HG03460 (cell line): ENCODE measurements around the gene NAGPA.
"Not testable (repeated sequence)": the region's sequence is repeated elsewhere in the genome, so short reads cannot be mapped to it uniquely, and the experiment has no call there.

Source experiments
- ATAC-seq: cut with Tn5 transposase; IDR thresholded peaks from one replicate; pipeline ENCODE4 v1.9.1; 2021; ENCODE audit not compliant: unreplicated experiment

NAGPA gene

GRCh38 chr16:5033256-5034166 lies at the start of gene NAGPA:
NAGPA (minus strand) TSS chr16:5033935; CDS start chr16:5033914, 21 bp downstream.
- ATAC-seq, result peak; percentile 90

- not testable (repeated sequence) for ATAC-seq
These were observed 47.3 kb upstream of the NAGPA start for GRCh38 chr16:5080996-5081395.

- ATAC-seq, result not testable (repeated sequence)
These were observed 46.7 kb upstream of the NAGPA start for GRCh38 chr16:5080461-5080860.

- ATAC-seq, result no peak
These were observed 44.9 kb upstream of the NAGPA start for GRCh38 chr16:5078626-5079025.

- no peak for ATAC-seq
These were observed 43.6 kb upstream of the NAGPA start for GRCh38 chr16:5077304-5077703.

- no peak for ATAC-seq
These were observed 41.9 kb upstream of the NAGPA start for GRCh38 chr16:5075637-5076036.

- ATAC-seq, result not testable (repeated sequence)
These were observed 40.0 kb upstream of the NAGPA start for GRCh38 chr16:5073771-5074170.

- ATAC-seq, result no peak
These were observed 39.5 kb upstream of the NAGPA start for GRCh38 chr16:5073279-5073629.

GRCh38 chr16:5072334-5073278 lies 38.9 kb upstream of the NAGPA start:
- peak; percentile 13 for ATAC-seq

GRCh38 chr16:5071681-5072333 lies 38.1 kb upstream of the NAGPA start, which contains the start of gene ALG1:
ALG1 (plus strand) TSS chr16:5071843; CDS start chr16:5071850, 7 bp downstream.
- ATAC-seq, result peak; percentile 81

GRCh38 chr16:5071341-5071680 lies 37.6 kb upstream of the NAGPA start:
- no peak for ATAC-seq

- no peak for ATAC-seq
These were observed 36.9 kb upstream of the NAGPA start for GRCh38 chr16:5070431-5071186.

GRCh38 chr16:5069854-5070253 lies 36.1 kb upstream of the NAGPA start:
- no peak for ATAC-seq

GRCh38 chr16:5069048-5069447 lies 35.3 kb upstream of the NAGPA start:
- ATAC-seq, result no peak

GRCh38 chr16:5066511-5066910 lies 32.8 kb upstream of the NAGPA start:
- no peak for ATAC-seq

- ATAC-seq, result no peak
These were observed 32.1 kb upstream of the NAGPA start, which contains the start of gene C16orf89 for GRCh38 chr16:5065813-5066212. C16orf89 (minus strand) TSS chr16:5065956; CDS start chr16:5065908, 48 bp downstream.

- no peak for ATAC-seq
These were observed 31.6 kb upstream of the NAGPA start for GRCh38 chr16:5065326-5065725.

GRCh38 chr16:5064915-5065314 lies 31.2 kb upstream of the NAGPA start:
- no peak for ATAC-seq

- ATAC-seq, result no peak
These were observed 29.3 kb upstream of the NAGPA start for GRCh38 chr16:5062790-5063765.
